Measurements from ENCODE around the gene GATA5.

Gene GATA5

GRCh38 chr20:62451156-62451767 is 24.5 kb downstream of the GATA5 start:
- no peak for DNase-seq

GRCh38 chr20:62449951-62450691 is 25.7 kb downstream of the GATA5 start:
- no peak for DNase-seq

GRCh38 chr20:62448788-62449187 is 27.0 kb downstream of the GATA5 start:
- DNase-seq: no peak

GRCh38 chr20:62448038-62448437 is 27.8 kb downstream of the GATA5 start:
- no peak for DNase-seq

- DNase-seq: no peak
Measured at GRCh38 chr20:62446888-62447869, 28.6 kb downstream of the GATA5 start.

GRCh38 chr20:62446481-62446880 is 29.3 kb downstream of the GATA5 start:
- DNase-seq: no peak

- DNase-seq: no peak
Measured at GRCh38 chr20:62445553-62446340, 30.0 kb downstream of the GATA5 start.

GRCh38 chr20:62444286-62444685 is 31.5 kb downstream of the GATA5 start:
- no peak for DNase-seq

- no peak for DNase-seq
Measured at GRCh38 chr20:62441987-62442539, 33.7 kb downstream of the GATA5 start.

- DNase-seq: no peak
Measured at GRCh38 chr20:62439218-62439617, 36.6 kb downstream of the GATA5 start.

- DNase-seq: peak; percentile 90
Measured at GRCh38 chr20:62437927-62438326, 37.9 kb downstream of the GATA5 start.

GRCh38 chr20:62437496-62437895 is 38.3 kb downstream of the GATA5 start:
- DNase-seq: no peak

- DNase-seq: no peak
Measured at GRCh38 chr20:62436692-62437091, 39.1 kb downstream of the GATA5 start.

GRCh38 chr20:62433658-62434497 is 41.9 kb downstream of the GATA5 start:
- no peak for DNase-seq

GRCh38 chr20:62430866-62431447 is 44.8 kb downstream of the GATA5 start:
- no peak for DNase-seq

GRCh38 chr20:62430311-62430853 is 45.4 kb downstream of the GATA5 start:
- no peak for DNase-seq

GRCh38 chr20:62429455-62430310 is 46.1 kb downstream of the GATA5 start:
- no peak for DNase-seq

GRCh38 chr20:62428396-62429295 is 47.1 kb downstream of the GATA5 start:
- peak; percentile 9 for DNase-seq

GRCh38 chr20:62428002-62428372 is 47.8 kb downstream of the GATA5 start:
- DNase-seq: no peak

Data from DMS79 (cell line).